Measurements from ENCODE around the gene PTBP2.

DNA sequence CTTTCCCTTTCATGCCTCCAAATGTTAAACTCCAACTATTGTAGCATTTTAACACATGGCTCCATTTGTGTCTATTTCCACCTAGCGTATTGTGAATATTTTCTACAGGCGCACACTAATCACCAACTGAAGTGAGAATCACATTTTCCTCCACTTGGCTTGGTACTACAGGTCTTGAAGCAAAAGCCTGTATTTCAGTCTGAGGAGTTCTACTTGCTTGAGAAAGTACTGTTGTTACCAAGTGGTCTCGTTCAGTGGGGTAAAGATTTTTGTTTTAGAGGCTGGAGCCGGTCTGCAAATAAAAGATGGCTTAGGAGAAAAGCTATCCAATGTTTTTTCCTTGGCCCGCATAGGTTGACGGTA, 550 bp upstream of the PTBP2 start:
- TF ChIP-seq, protein P1, sequence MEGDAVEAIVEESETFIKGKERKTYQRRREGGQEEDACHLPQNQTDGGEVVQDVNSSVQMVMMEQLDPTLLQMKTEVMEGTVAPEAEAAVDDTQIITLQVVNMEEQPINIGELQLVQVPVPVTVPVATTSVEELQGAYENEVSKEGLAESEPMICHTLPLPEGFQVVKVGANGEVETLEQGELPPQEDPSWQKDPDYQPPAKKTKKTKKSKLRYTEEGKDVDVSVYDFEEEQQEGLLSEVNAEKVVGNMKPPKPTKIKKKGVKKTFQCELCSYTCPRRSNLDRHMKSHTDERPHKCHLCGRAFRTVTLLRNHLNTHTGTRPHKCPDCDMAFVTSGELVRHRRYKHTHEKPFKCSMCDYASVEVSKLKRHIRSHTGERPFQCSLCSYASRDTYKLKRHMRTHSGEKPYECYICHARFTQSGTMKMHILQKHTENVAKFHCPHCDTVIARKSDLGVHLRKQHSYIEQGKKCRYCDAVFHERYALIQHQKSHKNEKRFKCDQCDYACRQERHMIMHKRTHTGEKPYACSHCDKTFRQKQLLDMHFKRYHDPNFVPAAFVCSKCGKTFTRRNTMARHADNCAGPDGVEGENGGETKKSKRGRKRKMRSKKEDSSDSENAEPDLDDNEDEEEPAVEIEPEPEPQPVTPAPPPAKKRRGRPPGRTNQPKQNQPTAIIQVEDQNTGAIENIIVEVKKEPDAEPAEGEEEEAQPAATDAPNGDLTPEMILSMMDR (IDR thresholded peaks at IDR 0.05): no peak
- no peak for TF ChIP-seq POLR2A (IDR thresholded peaks at IDR 0.05)
